ENCODE data around the gene DPP10.

GRCh38 chr2:114614592-114614991 lies 172.2 kb downstream of the DPP10 start:
- TF ChIP-seq CTCF (IDR thresholded peaks at IDR 0.05) (no peak), POLR2AphosphoS5 (IDR thresholded peaks at IDR 0.05) (no peak)
